K562 (cell line): Measurements from ENCODE around the gene NET1. TPM values are rescaled to one million over a fixed set of nuclear protein-coding genes. Genes with fewer than 3 reads are reported as not detected.

Experiments used
- JUN ChIP-seq, 2 experiments: sonication (generic) in 1 of 2; formaldehyde crosslinking in 1 of 2; IDR thresholded peaks; 2 replicates each; pipeline versions ENCODE4 v1.6.1 to v1.8.0; 2012 to 2022; ENCODE audit warnings: borderline replicate concordance in 2 of 2, mild to moderate bottlenecking in 2 of 2, improper control_type of control experiment in 1 of 2, low read depth in 1 of 2, low read length in 1 of 2, missing genetic modification reagents in 1 of 2
- RERE ChIP-seq: sonication (generic); formaldehyde crosslinking; IDR thresholded peaks from 2 replicates; pipeline ENCODE4 v1.8.0; 2023; ENCODE audit warnings: missing genetic modification reagents, mild to moderate bottlenecking, borderline replicate concordance
- THRA ChIP-seq: fragments of 450-650 bp; IDR thresholded peaks from 2 replicates; pipeline ENCODE4 v1.6.1; 2017; ENCODE audit warnings: mild to moderate bottlenecking, moderate library complexity
- ZNF280A ChIP-seq: fragments of 450-650 bp; IDR thresholded peaks from 2 replicates; pipeline ENCODE4 v1.6.1; 2018; ENCODE audit warnings: mild to moderate bottlenecking, low read depth; ENCODE audit not compliant: partially characterized antibody
- ZNF699 ChIP-seq: fragments of 250-450 bp; sonication (Bioruptor Pico); IDR thresholded peaks from 2 replicates; pipeline ENCODE4 v1.8.0; 2021; ENCODE audit warnings: mild to moderate bottlenecking, moderate library complexity; ENCODE audit not compliant: insufficient replicate concordance
- polyA plus RNA-seq, 8 experiments: library from polyadenylated mRNA; depleted of rRNA in 4 of 8; stranded (reverse) in 5 of 8; unstranded in 3 of 8; fragments of >200 nt; fragmentation: Nextera tagmentation in 2 of 8; fragmentation: Illumina TruSeq in 1 of 8; extraction: Ambion mirVana in 2 of 8; extraction: Trizol in 1 of 8; gene quantifications; 2 replicates each; pipeline versions ENCODE4 v1.2.1 to v1.2.3, GENCODE V29; 2011 to 2014; ENCODE audit warnings: inconsistent platforms in 1 of 8, missing spikeins in 1 of 8
- total RNA-seq, 7 experiments: library from RNA; depleted of rRNA in 6 of 7; stranded (reverse); fragments of >200 nt in 6 of 7; fragmentation: Illumina TruSeq in 2 of 7; extraction: Trizol in 2 of 7; gene quantifications; 2 replicates each; pipeline versions ENCODE4 v1.2.1 to v1.2.3, GENCODE V29; 2011 to 2021; ENCODE audit warnings: low replicate concordance in 1 of 7
- TF ChIP-seq, protein P1 (sequence below), 2 experiments: fragments of 450-650 bp; IDR thresholded peaks; 2 replicates each; pipeline ENCODE4 v1.6.1; 2016; ENCODE audit warnings: mild to moderate bottlenecking in 2 of 2, borderline replicate concordance in 1 of 2, low read depth in 1 of 2, moderate library complexity in 1 of 2
- TF ChIP-seq, protein P2 (sequence below), 2 experiments: fragments of 250-450 bp in 1 of 2; fragments of 450-650 bp in 1 of 2; sonication (Bioruptor Pico) in 1 of 2; IDR thresholded peaks; 2 replicates each; pipeline versions ENCODE4 v1.6.1 to v1.8.0; 2016 to 2021; ENCODE audit warnings: mild to moderate bottlenecking in 2 of 2, moderate library complexity in 2 of 2, missing compliant biosample characterization in 1 of 2, missing genetic modification characterization in 1 of 2

Gene NET1
- total and polyA plus RNA-seq, 9 of the 15 experiments (the other 6 are each of a cell fraction or from before 2014, with no cell fraction given), result 47.4 to 258 (median 106) TPM

GRCh38 chr10:5449823-5450222 lies 37.5 kb downstream of the NET1 start (continued):
- TF ChIP-seq, protein P1, sequence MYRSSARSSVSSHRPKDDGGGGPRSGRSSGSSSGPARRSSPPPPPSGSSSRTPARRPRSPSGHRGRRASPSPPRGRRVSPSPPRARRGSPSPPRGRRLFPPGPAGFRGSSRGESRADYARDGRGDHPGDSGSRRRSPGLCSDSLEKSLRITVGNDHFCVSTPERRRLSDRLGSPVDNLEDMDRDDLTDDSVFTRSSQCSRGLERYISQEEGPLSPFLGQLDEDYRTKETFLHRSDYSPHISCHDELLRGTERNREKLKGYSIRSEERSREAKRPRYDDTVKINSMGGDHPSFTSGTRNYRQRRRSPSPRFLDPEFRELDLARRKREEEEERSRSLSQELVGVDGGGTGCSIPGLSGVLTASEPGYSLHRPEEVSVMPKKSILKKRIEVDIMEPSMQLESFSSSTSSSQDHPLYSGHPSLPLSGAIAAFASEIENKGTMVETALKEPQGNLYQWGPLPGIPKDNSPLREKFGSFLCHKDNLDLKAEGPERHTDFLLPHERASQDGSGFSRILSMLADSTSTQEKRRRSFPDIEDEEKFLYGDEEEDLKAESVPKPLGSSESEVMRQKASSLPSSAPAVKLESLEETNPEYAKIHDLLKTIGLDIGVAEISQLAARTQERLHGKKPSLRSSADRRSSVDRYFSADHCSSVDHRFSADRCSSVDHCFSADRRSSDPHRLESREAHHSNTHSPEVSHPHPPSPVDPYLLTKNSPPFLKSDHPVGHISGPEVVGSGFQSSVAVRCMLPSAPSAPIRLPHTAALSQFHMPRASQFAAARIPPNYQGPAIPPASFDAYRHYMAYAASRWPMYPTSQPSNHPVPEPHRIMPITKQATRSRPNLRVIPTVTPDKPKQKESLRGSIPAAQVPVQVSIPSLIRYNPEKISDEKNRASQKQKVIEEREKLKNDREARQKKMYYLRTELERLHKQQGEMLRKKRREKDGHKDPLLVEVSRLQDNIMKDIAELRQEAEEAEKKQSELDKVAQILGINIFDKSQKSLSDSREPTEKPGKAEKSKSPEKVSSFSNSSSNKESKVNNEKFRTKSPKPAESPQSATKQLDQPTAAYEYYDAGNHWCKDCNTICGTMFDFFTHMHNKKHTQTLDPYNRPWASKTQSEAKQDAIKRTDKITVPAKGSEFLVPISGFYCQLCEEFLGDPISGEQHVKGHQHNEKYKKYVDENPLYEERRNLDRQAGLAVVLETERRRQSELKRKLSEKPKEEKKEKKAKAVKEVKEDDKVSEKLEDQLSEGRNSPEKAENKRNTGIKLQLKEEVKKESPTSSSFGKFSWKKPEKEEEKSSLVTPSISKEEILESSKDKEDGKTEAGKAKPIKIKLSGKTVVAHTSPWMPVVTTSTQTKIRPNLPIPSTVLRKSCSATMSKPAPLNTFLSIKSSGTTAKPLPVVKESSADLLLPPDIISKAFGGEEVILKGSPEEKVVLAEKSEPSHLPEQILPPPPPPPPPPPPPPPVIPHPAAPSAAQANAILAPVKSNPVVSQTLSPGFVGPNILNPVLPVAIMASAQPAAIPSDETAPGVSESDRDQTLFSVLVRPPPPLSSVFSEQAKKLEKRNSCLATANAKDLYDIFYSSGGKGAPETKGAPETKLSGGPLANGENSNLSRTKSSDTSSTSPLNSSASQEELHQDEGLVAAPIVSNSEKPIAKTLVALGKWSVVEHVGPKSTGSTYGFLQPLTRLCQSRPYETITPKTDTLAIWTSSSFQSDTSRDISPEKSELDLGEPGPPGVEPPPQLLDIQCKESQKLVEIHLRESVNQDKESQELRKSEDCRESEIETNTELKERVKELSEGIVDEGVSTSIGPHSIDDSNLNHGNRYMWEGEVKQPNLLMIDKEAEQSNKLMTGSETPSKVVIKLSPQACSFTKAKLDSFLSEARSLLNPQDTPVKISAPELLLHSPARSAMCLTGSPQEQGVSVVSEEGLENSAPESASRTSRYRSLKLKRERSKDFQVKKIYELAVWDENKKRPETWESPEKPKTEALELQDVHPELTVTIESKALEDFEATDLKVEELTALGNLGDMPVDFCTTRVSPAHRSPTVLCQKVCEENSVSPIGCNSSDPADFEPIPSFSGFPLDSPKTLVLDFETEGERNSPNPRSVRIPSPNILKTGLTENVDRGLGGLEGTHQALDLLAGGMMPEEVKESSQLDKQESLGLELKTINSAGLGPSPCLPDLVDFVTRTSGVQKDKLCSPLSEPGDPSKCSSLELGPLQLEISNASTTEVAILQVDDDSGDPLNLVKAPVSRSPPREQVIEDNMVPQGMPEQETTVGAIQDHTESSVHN (IDR thresholded peaks at IDR 0.05; ENCODE audit: borderline replicate concordance in 1 of 2, low read depth in 1 of 2), result 0 out of 4 replicates have a peak, but pooled peaks of 1 of the 2 experiments have one; percentile 33
- TF ChIP-seq RERE (CRISPR knock-in tag) (no peak), ZNF280A (no peak), THRA (no peak), ZNF699 (CRISPR knock-in tag) (no peak), JUN (IDR thresholded peaks at IDR 0.05; ENCODE audit: borderline replicate concordance, low read depth, low read length) (0 out of 2 replicates have a peak, but pooled peaks have one; percentile 21), JUN (CRISPR knock-in tag; IDR thresholded peaks at IDR 0.05; ENCODE audit: borderline replicate concordance) (no peak)
- TF ChIP-seq, protein P2, sequence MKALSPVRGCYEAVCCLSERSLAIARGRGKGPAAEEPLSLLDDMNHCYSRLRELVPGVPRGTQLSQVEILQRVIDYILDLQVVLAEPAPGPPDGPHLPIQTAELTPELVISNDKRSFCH (CRISPR knock-in tag; IDR thresholded peaks at IDR 0.05), result no peak
- TF ChIP-seq, protein P2 (tag; IDR thresholded peaks at IDR 0.05), result no peak
